Neuronal stem cell (in vitro differentiated cells): ENCODE results near the gene PTGIS.

ENCODE experiments used
- DNase-seq: peaks from one replicate; pipeline ENCODE4 v3.0.0-alpha.2; 2013; ENCODE audit warnings: low spot score
- H2AFZ ChIP-seq: one replicate; pipeline ENCODE4 v1.6.1; 2013; ENCODE audit warnings: mild to moderate bottlenecking, low read length, inconsistent platforms
- H2AK5ac ChIP-seq: 2 replicates; pipeline ENCODE4 v1.6.1; 2013; ENCODE audit warnings: low read depth, mild to moderate bottlenecking, inconsistent platforms, low read length, moderate library complexity, mixed read lengths
- H2BK120ac ChIP-seq: 2 replicates; pipeline ENCODE4 v1.6.1; 2013; ENCODE audit warnings: low read depth, mild to moderate bottlenecking, inconsistent platforms, low read length, moderate library complexity, mixed read lengths
- H2BK12ac ChIP-seq: one replicate; pipeline ENCODE4 v1.6.1; 2013; ENCODE audit warnings: low read length, inconsistent platforms
- H2BK15ac ChIP-seq: 2 replicates; pipeline ENCODE4 v1.6.1; 2013; ENCODE audit warnings: mild to moderate bottlenecking, low read length, inconsistent platforms, mixed read lengths
- H2BK5ac ChIP-seq: one replicate; pipeline ENCODE4 v1.6.1; 2013; ENCODE audit warnings: inconsistent platforms, mild to moderate bottlenecking, low read length, moderate library complexity
- H3K14ac ChIP-seq: one replicate; pipeline ENCODE4 v1.6.1; 2013; ENCODE audit warnings: low read length, inconsistent platforms
- H3K18ac ChIP-seq: 2 replicates; pipeline ENCODE4 v1.6.1; 2013; ENCODE audit warnings: low read length, inconsistent platforms
- H3K23ac ChIP-seq: 2 replicates; pipeline ENCODE4 v1.6.1; 2013; ENCODE audit warnings: low read depth, mild to moderate bottlenecking, mixed read lengths, low read length, inconsistent platforms; ENCODE audit not compliant: poor library complexity
- H3K27ac ChIP-seq: replicated peaks from 3 replicates; pipeline ENCODE4 v1.5.1; 2013; ENCODE audit warnings: low read length, inconsistent platforms
- H3K27me3 ChIP-seq, 3 experiments: 2 replicates each; pipeline ENCODE4 v1.6.1; 2013; ENCODE audit warnings: low read length in 3 of 3, mild to moderate bottlenecking in 2 of 3, inconsistent platforms in 1 of 3, low read depth in 1 of 3, mixed read lengths in 1 of 3, moderate library complexity in 1 of 3; ENCODE audit not compliant: control insufficient read depth in 3 of 3, insufficient read depth in 3 of 3
- H3K36me3 ChIP-seq, 2 donors: replicated peaks in 1 of 2; 2 replicates each; pipeline ENCODE4 v1.6.1; 2013; ENCODE audit warnings: low read length in 2 of 2; ENCODE audit not compliant: control insufficient read depth in 2 of 2, insufficient read depth in 2 of 2
- H3K4ac ChIP-seq: 2 replicates; pipeline ENCODE4 v1.6.1; 2013; ENCODE audit warnings: inconsistent platforms, mild to moderate bottlenecking, low read length, moderate library complexity
- H3K4me1 ChIP-seq, 2 donors: 1 replicate in 1 of 2; 2 replicates in 1 of 2; pipeline ENCODE4 v1.6.1; 2013; ENCODE audit warnings: low read length in 2 of 2, low read depth in 1 of 2; ENCODE audit not compliant: control insufficient read depth in 2 of 2, insufficient read depth in 1 of 2
- H3K4me2 ChIP-seq: one replicate; pipeline ENCODE4 v1.6.1; 2013; ENCODE audit warnings: mild to moderate bottlenecking, low read length, inconsistent platforms; ENCODE audit not compliant: insufficient read depth, poor library complexity, severe bottlenecking
- H3K4me3 ChIP-seq, 2 donors: 2 replicates each; pipeline ENCODE4 v1.5.1; 2013; ENCODE audit warnings: low read length in 2 of 2, mild to moderate bottlenecking in 2 of 2, inconsistent platforms in 1 of 2, moderate library complexity in 1 of 2
- H3K79me1 ChIP-seq: one replicate; pipeline ENCODE4 v1.6.1; 2013; ENCODE audit warnings: low read depth, mild to moderate bottlenecking, inconsistent platforms, low read length, moderate library complexity
- H3K9ac ChIP-seq: one replicate; pipeline ENCODE4 v1.6.1; 2013; ENCODE audit warnings: mild to moderate bottlenecking, low read depth, low read length, inconsistent platforms; ENCODE audit not compliant: poor library complexity
- H3K9me3 ChIP-seq, 2 donors: replicated peaks in 1 of 2; 2 replicates each; pipeline versions ENCODE3 to v1.6.1; 2013; ENCODE audit warnings: low read length in 2 of 2, mild to moderate bottlenecking in 2 of 2, inconsistent platforms in 1 of 2, low read depth in 1 of 2, mixed read lengths in 1 of 2, moderate library complexity in 1 of 2; ENCODE audit not compliant: control insufficient read depth in 2 of 2, insufficient read depth in 1 of 2
- H4K8ac ChIP-seq: one replicate; pipeline ENCODE4 v1.6.1; 2013; ENCODE audit warnings: low read depth, mild to moderate bottlenecking, inconsistent platforms, low read length, moderate library complexity
- H4K91ac ChIP-seq: one replicate; pipeline ENCODE4 v1.6.1; 2013; ENCODE audit warnings: low read length, low read depth, mild to moderate bottlenecking, inconsistent platforms; ENCODE audit not compliant: poor library complexity
- WGBS, 2 donors: extraction: QIAGEN DNeasy Blood & Tissue Kit; methylation state at CpG; one replicate each; pipeline ENCODE4 v1.1.7; 2013; ENCODE audit warnings: missing lambda C conversion rate in 2 of 2, mixed read lengths in 1 of 2; ENCODE audit not compliant: insufficient read length in 2 of 2, insufficient replicate concordance in 1 of 2; ENCODE audit errors: extremely low coverage in 2 of 2; 5-methylcytosine and 5-hydroxymethylcytosine counted together

PTGIS gene

GRCh38 chr20:49513009-49513408 lies 54.9 kb downstream of the PTGIS start:
- Histone ChIP-seq H3K18ac (no peak overlapping the region), H2AK5ac (no peak overlapping the region), H3K4me2 (no peak overlapping the region), H3K9me3 (no peaks in the 10 kb centered on the region), H4K91ac (no peak overlapping the region), H2BK12ac (no peak overlapping the region), H3K27me3 (peaks cover 0 to 5% (median 0%) of the 10 kb centered on the region in 3 experiments), H2BK15ac (no peak overlapping the region), H3K23ac (no peak overlapping the region), H3K9ac (no peak overlapping the region), H3K14ac (no peak overlapping the region), H2AFZ (no peak overlapping the region), H2BK5ac (no peak overlapping the region), H4K8ac (no peak overlapping the region), H3K4me1 (peaks cover 0 to 4% of the 10 kb centered on the region in 2 donors), H3K4ac (no peak overlapping the region), H3K27ac (no peak overlapping the region), H3K36me3 (peaks cover 0 to 36% of the 10 kb centered on the region in 2 donors), H3K4me3 (no peak overlapping the region), H3K79me1 (peaks cover 2% of the 10 kb centered on the region), H2BK120ac (no peak overlapping the region)
- WGBS, 2 donors, result no CpG with 5 or more reads among the region's 11 CpGs
- DNase-seq, result no peak

GRCh38 chr20:49511788-49512525 lies 56.0 kb downstream of the PTGIS start:
- Histone ChIP-seq H2BK15ac (no peak overlapping the region), H2BK12ac (no peak overlapping the region), H4K8ac (peak overlapping the region; percentile 6), H2AK5ac (no peak overlapping the region), H2BK120ac (no peak overlapping the region), H3K18ac (no peak overlapping the region), H3K36me3 (peaks cover 0 to 35% of the 10 kb centered on the region in 2 donors), H3K4ac (no peak overlapping the region), H3K23ac (no peak overlapping the region), H4K91ac (no peak overlapping the region), H3K9me3 (no peaks in the 10 kb centered on the region), H3K9ac (no peak overlapping the region), H3K14ac (no peak overlapping the region), H2AFZ (no peak overlapping the region), H3K4me3 (no peak overlapping the region), H3K27me3 (peaks cover 0 to 5% (median 0%) of the 10 kb centered on the region in 3 experiments), H3K27ac (no peak overlapping the region), H3K4me1 (peaks cover 0 to 12% of the 10 kb centered on the region in 2 donors), H2BK5ac (no peak overlapping the region), H3K79me1 (peaks cover 2% of the 10 kb centered on the region), H3K4me2 (no peak overlapping the region)
- 100% methylated on average over 1 of the region's 2 CpGs; no CpG with 5 or more reads in 1 of the 2 donors for WGBS, 2 donors
- DNase-seq, result no peak

- peaks cover 3 to 19% of the 10 kb centered on the region in 2 donors for H3K4me1 ChIP-seq
- WGBS, 2 donors, result no CpG with 5 or more reads among the region's 12 CpGs
- no peak overlapping the region for H2AFZ ChIP-seq
- H3K4me3 ChIP-seq, result no peak overlapping the region
- H3K9ac ChIP-seq, result no peak overlapping the region
- no peaks in the 10 kb centered on the region for H3K9me3 ChIP-seq
- H3K27me3 ChIP-seq, result peaks cover 0 to 5% (median 0%) of the 10 kb centered on the region in 3 experiments
- no peak overlapping the region for H2BK15ac ChIP-seq
- no peak overlapping the region for H4K91ac ChIP-seq
- no peak overlapping the region for H2BK5ac ChIP-seq
- H3K18ac ChIP-seq, result no peak overlapping the region
- H3K79me1 ChIP-seq, result peaks cover 2% of the 10 kb centered on the region
- no peak overlapping the region for H3K14ac ChIP-seq
- no peak overlapping the region for H3K23ac ChIP-seq
- H2BK120ac ChIP-seq, result no peak overlapping the region
- no peak for DNase-seq
- H3K36me3 ChIP-seq, result peaks cover 0 to 37% of the 10 kb centered on the region in 2 donors
- no peak overlapping the region for H2BK12ac ChIP-seq
- H3K4me2 ChIP-seq, result no peak overlapping the region
- H3K27ac ChIP-seq, result no peak overlapping the region
- H3K4ac ChIP-seq, result no peak overlapping the region
- H4K8ac ChIP-seq, result no peak overlapping the region
- H2AK5ac ChIP-seq, result no peak overlapping the region
These were observed 57.3 kb downstream of the PTGIS start for GRCh38 chr20:49510562-49511122.

- DNase-seq, result peak; percentile 43
- H3K79me1 ChIP-seq, result no peaks in the 10 kb centered on the region
- H3K4me1 ChIP-seq, result peaks cover 10 to 21% of the 10 kb centered on the region in 2 donors
- H2AFZ ChIP-seq, result peak overlapping the region; percentile 27
- no peak overlapping the region for H4K8ac ChIP-seq
- no peak overlapping the region for H3K4me3 ChIP-seq
- H4K91ac ChIP-seq, result no peak overlapping the region
- no peaks in the 10 kb centered on the region for H3K9me3 ChIP-seq
- no peak overlapping the region for H3K18ac ChIP-seq
- no peak overlapping the region for H3K23ac ChIP-seq
- H3K27ac ChIP-seq, result no peak overlapping the region
- no peak overlapping the region for H3K4me2 ChIP-seq
- no peak overlapping the region for H2AK5ac ChIP-seq
- H2BK12ac ChIP-seq, result no peak overlapping the region
- H2BK15ac ChIP-seq, result no peak overlapping the region
- H2BK120ac ChIP-seq, result no peak overlapping the region
- no peak overlapping the region for H3K9ac ChIP-seq
- no CpG with 5 or more reads among the region's 14 CpGs for WGBS, 2 donors
- peaks cover 0 to 5% (median 0%) of the 10 kb centered on the region in 3 experiments for H3K27me3 ChIP-seq
- no peak overlapping the region for H2BK5ac ChIP-seq
- no peak overlapping the region for H3K4ac ChIP-seq
- H3K14ac ChIP-seq, result no peak overlapping the region
- peaks cover 0 to 25% of the 10 kb centered on the region in 2 donors for H3K36me3 ChIP-seq
These were observed 59.3 kb downstream of the PTGIS start for GRCh38 chr20:49508435-49509199.
